NCI-H524 (cell line): ENCODE results near the gene UNC5C.
A peak's percentile ranks its signal among the peaks of the same experiment; 100 is the strongest.

Experiments
- DNase-seq, 2 experiments: peaks; one replicate each; lab custom pipeline; 2025; lab: John Stamatoyannopoulos, UW

Gene UNC5C

DNA sequence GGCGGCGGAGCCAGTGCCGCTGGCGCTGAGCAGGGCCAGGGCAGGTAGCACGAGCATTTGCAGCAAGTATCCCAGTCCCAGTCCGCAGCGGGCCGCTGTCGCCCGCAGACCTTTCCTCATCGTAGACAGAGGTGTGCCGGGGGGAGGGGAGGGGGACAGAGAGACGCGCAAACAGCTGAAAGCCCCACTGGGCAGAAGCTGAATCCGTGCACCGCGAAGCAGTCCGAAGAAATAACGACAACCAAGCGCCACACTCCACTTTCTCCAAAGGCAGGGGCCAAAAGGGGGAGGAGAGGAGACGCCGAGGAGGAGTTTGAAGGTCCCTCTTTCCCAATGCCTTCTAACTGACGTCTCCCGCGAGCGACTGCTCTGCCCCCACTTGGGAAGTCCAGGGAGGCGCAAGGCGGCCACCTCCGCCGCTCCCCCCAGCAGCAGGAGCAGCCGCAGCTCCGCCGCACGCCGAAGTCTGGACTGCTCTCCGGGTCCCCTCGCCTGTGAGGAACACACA lies at the start of gene UNC5C:
TSS of gene UNC5C (minus strand) at position 236 of the 508 bp plus-strand sequence.
- peak; percentile 20 to 52 for DNase-seq

DNA sequence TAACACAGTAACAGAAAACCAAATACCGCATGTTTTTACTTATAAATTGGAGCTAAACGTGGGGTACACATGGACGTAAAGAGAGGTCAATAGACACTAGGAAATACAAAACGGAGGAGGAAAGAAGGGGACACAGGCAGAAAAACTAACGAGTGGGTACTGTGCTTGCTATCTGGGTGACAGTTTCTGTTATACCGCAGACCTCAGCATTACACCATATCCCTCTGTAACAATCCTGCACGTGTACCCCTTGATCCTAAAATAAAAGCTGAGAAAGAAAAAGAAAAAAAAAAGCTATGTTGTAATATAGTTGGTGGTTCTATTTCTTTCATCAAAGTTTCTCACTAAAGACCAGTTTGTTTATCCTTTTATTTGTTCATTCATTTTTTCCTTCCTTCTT lies 47.9 kb upstream of the UNC5C start:
- DNase-seq, result no peak

DNA sequence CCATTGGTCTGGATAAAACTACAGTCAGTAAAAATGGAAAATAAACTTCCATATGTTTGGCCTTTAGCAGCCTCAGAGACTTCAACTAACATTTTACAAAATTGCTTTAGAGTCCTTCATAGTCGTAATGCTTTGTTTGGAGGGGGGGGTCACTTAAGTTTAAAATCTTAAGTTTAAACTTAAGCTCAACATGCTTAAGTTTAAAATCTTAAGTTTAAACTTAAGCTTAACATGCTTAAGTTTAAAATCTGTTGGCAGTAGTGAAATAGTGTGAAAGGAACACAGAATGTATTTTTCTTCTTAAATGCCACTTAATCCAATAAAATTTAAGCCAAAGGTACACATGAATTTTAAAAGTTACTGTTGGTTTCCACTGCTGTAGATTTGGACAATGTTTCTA lies 45.9 kb upstream of the UNC5C start:
- no peak for DNase-seq

DNA sequence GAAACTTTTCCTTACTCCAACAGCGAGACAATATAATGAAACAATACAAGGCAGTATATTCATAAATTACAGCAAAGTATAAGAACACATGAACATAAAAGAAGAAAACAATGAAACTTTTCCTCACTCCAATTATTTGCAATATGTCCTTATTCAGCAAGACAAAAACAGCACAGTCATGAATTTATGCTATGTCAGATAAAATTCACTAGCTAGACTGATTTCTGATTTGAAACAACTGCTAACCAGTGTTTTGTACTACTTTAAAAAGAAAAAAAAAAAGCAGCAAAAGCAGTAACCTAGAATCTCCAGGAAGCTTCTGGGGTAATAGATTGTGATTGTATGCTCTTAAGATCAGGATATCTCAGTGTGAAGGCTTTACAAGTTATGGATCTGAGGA lies 45.2 kb upstream of the UNC5C start:
- no peak for DNase-seq

DNA sequence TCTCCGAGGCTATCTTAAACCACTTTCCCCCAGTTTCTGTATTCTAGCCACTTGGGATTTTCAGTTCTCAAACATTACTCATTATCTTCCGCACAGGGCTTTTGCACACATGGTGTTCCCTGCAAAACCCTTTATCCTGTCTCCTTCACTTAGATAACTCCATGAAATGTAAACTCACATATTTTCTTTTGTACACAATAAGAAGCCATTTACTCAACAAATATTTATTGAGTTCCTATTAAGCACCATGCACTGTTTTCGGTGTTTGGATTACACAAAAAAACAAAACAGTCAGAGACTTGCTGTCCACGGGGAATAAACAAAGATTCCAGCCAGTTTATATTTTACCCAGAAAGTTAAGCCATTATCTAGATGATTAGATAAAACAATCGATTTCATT lies 42.5 kb upstream of the UNC5C start:
- no peak for DNase-seq

DNA sequence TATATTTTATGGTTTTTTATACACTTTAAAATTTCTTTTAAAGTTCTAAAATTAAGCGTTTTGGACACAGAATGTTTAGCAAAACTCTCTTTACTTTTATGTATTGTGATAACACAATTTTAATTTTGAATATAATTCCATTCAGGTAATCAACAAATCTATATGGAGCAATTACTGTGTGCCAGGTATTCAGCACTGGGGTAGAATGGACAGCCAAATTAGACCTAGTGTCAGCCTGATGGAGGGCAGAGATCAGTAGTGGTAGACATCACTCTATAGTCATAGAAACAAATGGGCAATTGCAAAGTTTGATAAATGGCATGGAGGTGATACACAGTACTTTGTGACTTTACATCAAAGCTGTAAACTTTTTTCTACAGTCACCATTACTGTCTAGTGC lies 41.8 kb upstream of the UNC5C start:
- no peak for DNase-seq

DNA sequence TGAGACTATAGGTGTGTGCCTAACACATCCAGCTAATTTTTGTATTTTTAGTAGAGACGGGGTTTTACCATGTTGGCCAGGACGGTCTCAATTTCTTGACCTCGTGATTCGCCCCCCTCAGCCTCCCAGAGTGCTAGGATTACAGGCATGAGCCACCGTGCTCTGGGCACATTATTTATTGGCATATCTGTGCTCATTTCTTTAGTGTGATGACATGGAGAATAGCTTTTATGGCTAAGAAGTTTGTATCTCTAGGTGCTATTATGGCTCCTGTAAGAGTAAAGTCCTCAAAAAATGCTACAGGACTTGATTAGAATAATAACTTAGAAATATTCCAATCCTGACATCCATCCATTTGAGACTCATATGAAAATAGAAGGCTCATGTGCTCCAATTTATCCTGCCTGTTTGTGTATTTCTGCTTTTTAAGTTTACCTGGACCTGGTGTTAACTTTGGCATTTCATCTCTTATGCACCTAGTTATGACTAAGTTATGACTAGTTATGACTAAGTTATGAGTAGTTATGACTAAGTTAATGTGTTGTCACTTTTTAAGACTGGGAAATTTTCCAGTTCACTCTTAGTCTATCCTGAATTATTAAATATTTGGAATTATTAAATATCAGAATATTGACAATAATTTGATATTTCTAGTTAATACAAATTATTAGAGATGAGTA lies 36.4 kb upstream of the UNC5C start:
- DNase-seq, result no peak

DNA sequence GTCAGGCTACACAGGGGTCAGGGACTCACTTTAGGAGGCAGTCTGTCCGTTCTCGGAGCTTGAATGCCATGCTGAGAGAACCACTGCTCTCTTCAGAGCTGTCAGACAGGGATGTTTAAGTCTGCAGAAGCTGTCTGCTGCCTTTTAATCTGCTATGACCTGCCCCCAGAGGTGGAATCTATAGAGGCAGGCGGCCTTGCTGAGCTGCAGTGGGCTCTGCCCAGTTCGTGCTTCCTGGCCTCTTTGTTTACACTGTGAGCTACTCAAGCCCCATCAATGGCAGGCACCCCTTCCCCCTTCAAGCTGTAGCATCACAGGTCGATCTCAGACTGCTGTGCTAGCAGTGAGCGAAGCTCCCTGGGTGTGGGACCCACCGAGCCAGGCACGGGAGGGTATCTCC lies 31.5 kb upstream of the UNC5C start:
- DNase-seq, result no peak

DNA sequence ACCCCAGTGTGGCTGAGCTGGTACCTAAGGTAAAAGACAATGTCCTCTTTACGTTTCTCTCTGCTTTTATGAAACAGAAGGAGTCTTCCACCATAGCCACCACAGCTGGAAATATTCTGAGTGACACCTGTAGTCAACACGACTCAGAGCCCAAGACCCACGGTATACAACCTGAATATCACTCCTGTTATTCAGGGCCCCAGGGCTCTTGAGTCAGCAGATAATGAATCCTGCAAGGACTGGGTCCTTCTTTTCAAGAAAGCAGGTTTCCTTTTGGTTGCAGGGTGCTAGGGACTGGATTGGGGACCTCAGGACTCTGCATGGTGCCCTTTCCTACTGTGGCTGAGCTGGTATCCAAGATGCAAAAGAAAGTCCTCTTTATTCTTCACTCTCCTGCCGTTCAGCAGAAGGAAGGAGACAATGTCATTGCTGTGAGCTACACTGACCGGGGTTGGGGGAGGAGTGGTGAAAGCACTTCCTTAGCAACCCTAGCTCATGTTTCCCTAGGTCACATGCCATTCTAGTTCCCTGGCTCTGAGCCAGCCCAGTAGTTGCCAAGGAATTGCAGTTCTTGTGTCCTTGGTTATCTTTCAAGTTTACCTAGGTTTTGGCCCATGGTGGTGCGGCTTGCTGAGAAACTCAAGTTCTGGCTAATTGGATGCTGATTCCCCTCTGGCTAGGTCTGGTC lies 23.7 kb upstream of the UNC5C start:
- no peak for DNase-seq

DNA sequence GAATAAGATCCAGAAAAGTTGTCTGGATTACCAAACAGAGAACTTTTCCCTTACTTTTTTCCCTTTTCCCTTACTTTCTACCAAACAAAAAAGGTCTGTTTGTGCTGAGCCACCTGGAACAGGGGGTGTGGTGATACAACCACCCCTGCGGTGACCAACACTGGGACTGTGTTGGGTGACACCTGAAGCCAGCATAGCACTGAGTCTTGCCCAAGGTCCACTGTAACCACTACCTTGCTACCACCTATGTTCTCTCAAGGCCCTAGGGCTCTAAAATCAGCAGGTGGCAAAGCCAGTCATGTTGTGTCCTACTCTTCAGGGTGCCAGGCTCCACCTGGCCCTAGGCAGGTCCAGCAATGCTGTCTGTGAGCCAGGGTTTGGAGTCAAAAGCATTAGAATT lies 22.8 kb upstream of the UNC5C start:
- no peak for DNase-seq

DNA sequence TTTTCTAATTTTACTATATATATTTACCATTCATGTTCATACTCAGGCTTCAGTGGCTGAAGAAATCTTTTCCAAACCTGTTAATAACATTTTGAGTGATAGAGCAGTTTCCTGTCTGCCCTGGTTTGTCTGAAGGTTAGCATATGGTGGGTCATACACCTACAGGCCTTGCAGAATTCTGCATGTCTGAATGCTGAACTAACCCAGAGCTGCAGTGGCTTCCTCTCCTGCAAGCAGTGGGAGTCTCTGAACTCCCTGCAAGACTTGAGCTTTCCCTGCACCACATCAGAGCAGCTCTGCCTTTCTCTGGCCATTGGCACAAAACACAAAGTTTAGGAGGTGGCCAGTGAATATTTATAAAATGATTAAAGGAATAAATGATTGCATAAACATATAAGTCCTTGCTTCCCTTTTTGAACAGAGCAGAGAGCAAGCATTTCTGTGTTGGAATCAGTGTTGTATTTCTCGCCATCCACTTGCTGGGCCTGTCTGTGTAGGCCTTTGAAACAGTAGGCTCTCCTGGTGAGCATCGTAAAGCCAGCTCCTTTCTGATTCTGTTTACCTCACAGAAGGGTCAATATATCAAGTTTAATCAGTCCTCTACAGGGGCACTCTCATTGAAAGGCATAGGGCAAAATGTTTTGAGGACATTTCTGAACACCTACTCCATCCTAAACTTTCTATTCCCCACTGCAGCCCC lies 15.0 kb upstream of the UNC5C start:
- DNase-seq, result no peak

DNA sequence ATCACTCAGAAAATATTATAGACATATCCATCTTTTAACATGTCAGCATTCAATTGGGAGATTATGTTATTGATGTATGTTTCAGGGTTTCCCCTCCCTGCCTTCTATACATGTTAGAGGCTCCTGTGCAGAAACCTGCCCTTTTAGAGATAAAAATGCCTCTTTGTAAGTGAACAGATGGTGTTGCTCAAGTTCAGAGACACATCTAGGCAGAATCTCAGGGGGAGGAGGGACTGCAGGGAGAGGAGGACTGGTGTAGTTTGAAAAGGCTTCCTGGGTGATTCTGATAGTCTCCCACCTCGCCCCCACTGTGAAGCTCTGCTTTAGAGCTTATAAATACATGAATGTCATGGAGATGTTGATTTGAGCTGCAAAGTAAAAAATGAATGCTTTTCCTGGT lies 12.0 kb upstream of the UNC5C start:
- peak; percentile 29 to 55 for DNase-seq

DNA sequence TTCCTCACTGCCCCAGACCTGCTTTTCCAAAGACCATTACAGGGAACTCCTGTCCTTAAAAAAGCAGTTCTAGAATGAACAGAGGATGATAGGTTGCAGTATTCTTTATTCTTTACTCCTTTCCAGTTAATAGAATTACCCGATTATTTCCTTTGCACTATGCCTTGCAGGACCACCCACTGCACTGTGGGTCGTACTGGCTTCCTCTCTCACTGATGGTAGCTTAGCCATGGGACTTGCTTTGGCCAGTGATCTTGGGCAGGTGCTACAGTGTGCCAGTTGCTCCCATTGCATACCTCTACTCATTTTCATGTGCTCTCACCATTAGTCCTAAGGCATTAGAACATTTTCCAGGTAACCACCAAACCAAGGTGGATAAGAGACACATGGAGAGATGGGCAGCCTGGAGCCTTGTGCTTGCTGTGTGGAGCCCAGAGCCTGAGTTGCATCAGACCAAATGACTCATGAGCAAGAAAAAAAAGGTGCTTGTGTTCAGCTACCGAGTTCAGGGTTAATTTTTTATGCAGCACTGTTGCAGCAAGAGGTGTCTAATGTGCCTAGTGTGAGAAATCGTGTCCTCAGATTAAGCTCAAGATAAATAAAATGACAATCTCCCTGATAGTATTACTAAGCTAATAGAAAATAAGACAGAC lies 7.6 kb upstream of the UNC5C start:
- no peak for DNase-seq

DNA sequence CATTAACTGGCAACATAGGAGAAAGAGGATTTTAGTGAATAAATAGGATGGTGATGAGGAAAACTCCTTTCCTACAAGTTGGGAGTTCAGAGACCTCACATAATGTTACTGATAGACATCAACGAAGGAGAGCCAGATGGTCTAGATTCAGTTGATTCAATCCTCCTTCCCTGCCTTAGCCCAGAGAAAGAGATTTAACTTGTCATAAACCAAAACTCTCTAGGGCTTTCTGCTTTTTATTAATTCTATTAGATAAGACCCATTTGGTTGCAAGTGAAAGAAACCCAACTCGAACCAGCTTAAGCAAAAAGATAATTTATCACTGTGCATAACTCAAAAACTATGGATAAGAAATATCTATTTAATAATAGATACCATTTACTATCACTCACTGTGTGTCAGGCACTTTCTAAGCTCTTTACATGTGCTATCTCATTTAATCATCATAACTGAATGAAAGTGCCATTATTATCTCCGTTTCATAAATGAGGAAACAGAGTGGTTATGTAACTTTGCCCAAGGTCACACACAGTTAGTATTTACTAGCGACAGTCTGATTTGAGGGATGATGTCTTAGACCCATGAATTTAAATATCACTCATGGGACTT lies 4.3 kb upstream of the UNC5C start:
- peak; percentile 20 to 55 for DNase-seq

DNA sequence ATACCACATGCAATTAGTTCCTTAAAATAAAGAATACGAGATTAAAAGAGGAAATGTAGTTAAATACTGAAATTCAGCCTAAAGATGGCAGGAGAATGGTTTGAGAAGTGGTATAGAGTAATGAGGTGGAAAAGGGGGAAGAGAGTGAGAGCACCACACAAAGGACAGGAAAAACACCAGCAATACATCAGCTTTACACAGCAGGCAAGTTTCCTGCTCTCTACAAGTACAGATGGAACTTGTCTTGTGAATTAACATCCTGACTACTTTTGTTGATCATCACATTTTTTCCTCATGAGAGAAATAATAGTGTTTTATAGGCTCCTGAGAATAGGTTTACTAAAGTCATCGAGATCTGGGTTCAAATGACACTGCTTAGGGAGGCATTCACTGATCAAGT lies 2.9 kb upstream of the UNC5C start:
- DNase-seq, result no peak

DNA sequence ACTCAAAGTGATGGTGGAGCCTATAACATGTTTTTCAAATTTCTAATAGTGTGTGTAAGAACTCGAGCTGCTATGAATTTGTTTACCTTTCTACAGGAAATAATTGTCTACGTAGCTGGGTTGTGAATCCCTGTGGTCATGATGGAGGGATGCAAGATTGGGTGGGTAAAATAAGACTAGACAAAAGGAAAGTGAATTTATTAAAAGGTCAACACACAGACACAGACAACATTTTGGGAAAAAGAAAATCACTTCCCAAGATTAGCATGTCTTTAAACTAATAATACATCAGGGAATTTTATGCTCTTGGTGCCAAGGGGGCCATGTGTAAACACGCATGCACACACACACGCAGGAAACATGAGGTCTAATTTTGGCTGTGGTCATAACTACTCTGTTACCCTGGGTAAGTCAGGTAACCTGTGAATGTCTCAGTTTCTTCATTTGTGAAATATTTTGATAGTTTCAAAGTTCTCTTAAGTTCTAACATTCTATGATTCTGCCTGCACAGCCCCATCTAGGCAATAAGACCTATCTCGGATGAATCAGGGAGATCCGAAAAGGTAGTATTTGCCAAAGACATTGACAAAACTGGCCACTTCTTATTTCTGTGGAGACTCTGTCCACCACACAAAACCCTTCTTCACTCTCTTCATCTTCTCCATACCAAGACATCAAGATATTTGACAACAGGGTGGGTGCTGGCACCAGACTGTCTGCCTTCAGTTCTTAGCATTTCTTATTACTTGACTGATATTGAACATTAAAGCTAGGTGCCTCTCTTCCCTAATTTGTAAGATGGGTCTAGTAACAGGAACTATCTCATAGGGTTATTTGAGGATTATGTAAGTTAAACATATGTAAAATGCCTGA lies 1.6 kb upstream of the UNC5C start:
- DNase-seq, result no peak

DNA sequence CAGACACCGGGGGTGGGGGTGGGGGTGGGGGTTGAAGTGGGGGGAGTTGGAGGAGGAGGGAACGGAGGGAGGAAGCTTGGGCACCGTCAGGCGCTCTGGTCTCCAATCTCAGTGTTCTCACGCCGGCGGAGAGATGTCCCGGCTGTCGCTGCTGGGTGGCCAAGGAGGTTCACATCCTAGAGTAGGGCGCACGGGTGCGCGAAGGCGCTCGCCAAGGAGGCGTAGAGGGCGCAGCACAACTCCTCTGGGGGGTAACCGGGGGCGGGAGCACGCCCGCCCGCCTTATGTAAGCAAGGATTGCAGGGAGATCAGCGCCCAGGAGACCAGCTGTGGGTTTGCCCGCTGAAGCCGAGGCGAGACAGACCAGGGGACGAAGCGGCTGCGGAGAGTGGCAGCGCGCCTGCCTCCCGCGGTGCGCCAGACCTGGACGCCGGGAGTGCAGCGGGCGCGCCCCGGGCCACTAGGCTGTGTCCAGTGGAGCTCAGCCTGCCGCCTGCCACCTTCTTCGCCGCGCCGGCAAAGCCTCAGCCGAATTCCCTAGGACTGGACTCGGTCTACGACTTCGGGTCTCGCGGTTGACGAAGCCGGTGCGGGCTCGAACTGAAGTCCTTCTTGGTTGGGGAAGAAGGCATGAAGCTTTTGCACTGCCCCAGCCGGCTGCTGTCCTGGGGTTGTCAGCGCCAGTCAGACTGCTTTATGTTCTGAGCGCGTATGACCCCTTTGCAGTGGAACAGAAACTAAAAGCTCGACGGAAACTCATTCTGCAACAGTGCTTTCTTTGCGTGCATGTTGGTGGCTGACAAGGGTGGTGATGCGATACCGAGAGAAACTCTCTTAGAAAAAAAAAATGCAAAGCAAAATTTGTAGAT lies 707 bp upstream of the UNC5C start:
- DNase-seq, result peak; percentile 25 to 51

DNA sequence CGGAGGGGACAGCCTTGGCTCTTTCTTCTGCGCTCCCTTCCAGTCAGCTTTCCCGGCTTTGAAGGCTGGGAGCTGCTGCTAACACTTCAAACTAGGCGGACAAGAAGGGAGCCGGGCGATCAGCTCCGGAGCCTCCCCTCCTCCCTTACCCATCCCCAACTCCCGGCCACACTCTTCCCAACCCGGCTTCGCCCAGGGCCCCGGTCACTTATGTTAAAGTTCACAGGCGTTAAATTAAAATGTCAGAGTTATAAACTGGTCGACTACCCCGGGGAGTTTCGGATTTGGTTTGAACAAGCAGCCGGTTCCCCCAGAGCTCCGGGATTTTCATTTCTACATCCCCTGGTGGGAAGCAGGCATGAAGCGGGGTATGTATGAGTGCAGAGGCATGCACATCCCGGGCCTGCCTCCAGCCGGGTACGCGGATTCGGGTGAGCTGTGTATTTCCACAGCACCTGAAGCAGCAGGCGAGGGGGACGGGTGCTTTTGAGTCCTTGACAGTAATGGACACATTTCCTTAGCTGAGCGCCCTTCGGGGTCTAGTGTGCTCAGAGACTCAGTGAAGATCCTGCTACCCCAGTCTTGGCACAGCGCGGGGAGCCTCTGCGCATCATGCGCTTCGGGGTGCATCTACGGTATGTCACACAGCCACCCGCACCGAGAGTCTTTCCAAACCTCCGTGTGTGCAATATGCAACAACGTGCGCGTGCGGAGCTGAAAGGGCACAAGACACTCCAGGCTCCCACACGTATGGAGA lies 880 bp downstream of the UNC5C start:
- DNase-seq, result peak in 1 of 2 experiments; percentile 21
